OCI-LY7 (cell line): Measurements from ENCODE around the gene YARS1. TPM values are rescaled to one million over a fixed set of nuclear protein-coding genes. Genes with fewer than 3 reads are reported as not detected.

Experiments used
- BruUV-seq: library from RNA; stranded (reverse); fragments of 400-500 nt; replicated peaks from 2 replicates; lab custom pipeline; 2021; lab: Mats Ljungman, UMichigan
- CTCF ChIA-PET: fragments of 300-600 bp; sonication (Branson Sonifier 250); formaldehyde crosslinking; loops from one replicate; lab custom pipeline; 2022; ENCODE audit warnings: antibody characterized with exemption; ENCODE audit not compliant: unreplicated experiment; lab: Charles Lee
- POLR2A ChIA-PET: fragments of 300-600 bp; sonication (Branson Sonifier 250); formaldehyde crosslinking; loops from one replicate; lab custom pipeline; 2022; ENCODE audit warnings: antibody characterized with exemption; lab: Charles Lee
- DNase-seq: peaks from one replicate; pipeline ENCODE4 v3.0.0-alpha.2; 2015; ENCODE audit warnings: low spot score
- H2AFZ ChIP-seq: fragments of 200-600 bp; sonication (generic), shearing (Covaris generic); 2 replicates; pipeline ENCODE4 v1.6.1; 2014; ENCODE audit warnings: mild to moderate bottlenecking, antibody characterized with exemption, low read length, moderate library complexity
- H3K27ac ChIP-seq: fragments of 200-600 bp; sonication (generic); 2 replicates; pipeline ENCODE4 v1.5.1; 2014; ENCODE audit warnings: mixed run types, low read depth, mild to moderate bottlenecking, moderate library complexity, low read length, inconsistent platforms; ENCODE audit not compliant: poor library complexity, severe bottlenecking
- H3K36me3 ChIP-seq: fragments of 200-600 bp; sonication (generic); 2 replicates; pipeline ENCODE4 v1.6.1; 2014; ENCODE audit warnings: mild to moderate bottlenecking, antibody characterized with exemption, low read length, moderate library complexity, mixed read lengths; ENCODE audit not compliant: insufficient read depth
- H3K4me1 ChIP-seq: fragments of 200-600 bp; sonication (generic); 2 replicates; pipeline ENCODE4 v1.5.1; 2014; ENCODE audit warnings: mild to moderate bottlenecking, low read length; ENCODE audit not compliant: insufficient read depth, poor library complexity, severe bottlenecking
- H3K4me2 ChIP-seq: fragments of 200-600 bp; sonication (generic); 2 replicates; pipeline ENCODE4 v1.6.1; 2014; ENCODE audit warnings: mild to moderate bottlenecking, low read length
- H3K4me3 ChIP-seq: fragments of 200-600 bp; sonication (generic); 2 replicates; pipeline ENCODE4 v1.5.1; 2014; ENCODE audit warnings: mild to moderate bottlenecking, low read depth, low read length; ENCODE audit not compliant: poor library complexity, severe bottlenecking
- H3K79me2 ChIP-seq: fragments of 200-600 bp; sonication (generic); 2 replicates; pipeline ENCODE4 v1.6.1; 2016; ENCODE audit warnings: low read depth, mild to moderate bottlenecking, low read length, moderate library complexity, mixed read lengths; ENCODE audit not compliant: insufficient read depth
- H3K9me2 ChIP-seq: fragments of 200-600 bp; sonication (generic); 2 replicates; pipeline ENCODE4 v1.6.1; 2016; ENCODE audit warnings: mild to moderate bottlenecking, low read length, mixed read lengths; ENCODE audit not compliant: insufficient read depth
- H3K9me3 ChIP-seq: fragments of 200-600 bp; sonication (generic); 2 replicates; pipeline ENCODE4 v1.6.1; 2014; ENCODE audit warnings: mild to moderate bottlenecking, mixed run types, low read length, mixed read lengths
- H4K20me1 ChIP-seq: fragments of 200-600 bp; sonication (generic); 2 replicates; pipeline ENCODE4 v1.6.1; 2014; ENCODE audit warnings: mild to moderate bottlenecking, antibody characterized with exemption, low read length, moderate library complexity, mixed read lengths; ENCODE audit not compliant: insufficient read depth
- EZH2phosphoT487 ChIP-seq: fragments of 200-600 bp; sonication (generic); IDR thresholded peaks from 2 replicates; pipeline ENCODE4 v1.6.1; 2018; ENCODE audit warnings: low read depth, borderline replicate concordance, mild to moderate bottlenecking, mixed run types, antibody characterized with exemption, low read length, moderate library complexity, mixed read lengths
- intact Hi-C: fragments of 100-400 bp; cut with micrococcal nuclease; formaldehyde crosslinking; loops from one replicate; pipeline ENCODE4 v1.10.0; 2022; ENCODE audit not compliant: unreplicated experiment
- total RNA-seq, 2 experiments: library from RNA; depleted of rRNA in 1 of 2; stranded (reverse); fragments of >200 nt in 1 of 2; shearing (Covaris generic) in 1 of 2; gene quantifications; 2 replicates each; pipeline ENCODE4 v1.2.3, GENCODE V29; 2014 to 2022
- TF ChIP-seq, protein P1 (sequence below): fragments of 200-600 bp; sonication (generic); conservative IDR thresholded peaks from 2 replicates; pipeline ENCODE4 v1.5.1; 2014; ENCODE audit warnings: mild to moderate bottlenecking, antibody characterized with exemption, low read length, moderate library complexity, mixed read lengths

The YARS1 gene
- total RNA-seq, 2 experiments from 2014 or later, result 276 to 321 TPM

DNA sequence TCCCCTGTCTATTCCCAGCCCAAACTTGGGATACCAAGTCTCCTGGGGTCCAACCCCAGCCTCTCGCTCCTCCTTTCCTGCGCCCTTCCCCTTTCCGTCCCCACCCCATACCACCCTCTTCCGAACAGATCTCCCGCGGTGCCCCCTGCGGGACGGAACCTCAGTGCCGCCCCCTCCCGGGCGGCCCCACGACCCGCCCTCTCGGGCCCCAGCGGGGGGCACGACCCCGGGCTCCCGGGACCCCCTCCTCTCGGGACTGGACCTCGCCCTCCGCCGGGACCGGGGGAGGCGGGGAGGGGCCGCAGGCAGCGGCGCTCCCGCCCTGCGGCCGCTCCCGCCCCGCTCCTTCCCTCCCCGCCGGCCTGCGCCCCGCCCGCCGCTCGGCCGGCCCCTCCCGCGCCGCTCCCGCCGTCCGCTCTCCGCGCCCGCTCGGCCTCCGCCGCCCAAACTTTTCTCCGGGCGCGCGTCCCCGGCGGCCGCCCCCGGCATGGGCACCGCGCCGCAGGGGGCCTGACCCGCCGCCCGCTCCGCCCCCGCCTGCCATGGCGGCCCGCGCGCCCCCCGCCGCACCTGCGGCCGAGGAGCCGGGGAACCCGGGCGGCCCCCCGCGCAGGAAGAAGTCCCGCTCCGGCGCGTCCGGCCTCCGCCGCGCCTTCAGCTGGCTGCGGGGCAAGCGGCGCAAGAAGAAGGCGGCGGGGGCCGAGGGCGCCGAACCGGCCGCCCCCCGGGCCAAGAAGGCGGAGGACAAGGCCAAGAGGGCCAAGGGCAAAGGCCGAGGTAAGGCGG is 75.6 kb downstream of the YARS1 start:
- TF ChIP-seq, protein P1, sequence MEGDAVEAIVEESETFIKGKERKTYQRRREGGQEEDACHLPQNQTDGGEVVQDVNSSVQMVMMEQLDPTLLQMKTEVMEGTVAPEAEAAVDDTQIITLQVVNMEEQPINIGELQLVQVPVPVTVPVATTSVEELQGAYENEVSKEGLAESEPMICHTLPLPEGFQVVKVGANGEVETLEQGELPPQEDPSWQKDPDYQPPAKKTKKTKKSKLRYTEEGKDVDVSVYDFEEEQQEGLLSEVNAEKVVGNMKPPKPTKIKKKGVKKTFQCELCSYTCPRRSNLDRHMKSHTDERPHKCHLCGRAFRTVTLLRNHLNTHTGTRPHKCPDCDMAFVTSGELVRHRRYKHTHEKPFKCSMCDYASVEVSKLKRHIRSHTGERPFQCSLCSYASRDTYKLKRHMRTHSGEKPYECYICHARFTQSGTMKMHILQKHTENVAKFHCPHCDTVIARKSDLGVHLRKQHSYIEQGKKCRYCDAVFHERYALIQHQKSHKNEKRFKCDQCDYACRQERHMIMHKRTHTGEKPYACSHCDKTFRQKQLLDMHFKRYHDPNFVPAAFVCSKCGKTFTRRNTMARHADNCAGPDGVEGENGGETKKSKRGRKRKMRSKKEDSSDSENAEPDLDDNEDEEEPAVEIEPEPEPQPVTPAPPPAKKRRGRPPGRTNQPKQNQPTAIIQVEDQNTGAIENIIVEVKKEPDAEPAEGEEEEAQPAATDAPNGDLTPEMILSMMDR, result peak; percentile 42; the same call in 1 of the 2 replicates
- TF ChIP-seq EZH2phosphoT487, result no peak
- DNase-seq, result no peak
- no peaks in the 10 kb centered on the region for H3K36me3 ChIP-seq
- intact Hi-C loops, result no loop called here
- H3K4me1 ChIP-seq, result no peaks in the 10 kb centered on the region
- BruUV-seq, result no TSS peak
- H4K20me1 ChIP-seq, result no peaks in the 10 kb centered on the region
- H3K9me2 ChIP-seq, result no peaks in the 10 kb centered on the region
- no peak overlapping the region for H2AFZ ChIP-seq
- H3K27ac ChIP-seq, result no peak overlapping the region
- no peaks in the 10 kb centered on the region for H3K79me2 ChIP-seq
- ChIA-PET CTCF (no interaction called here), POLR2A (no interaction called here)
- no peak overlapping the region for H3K4me3 ChIP-seq
- no peaks in the 10 kb centered on the region for H3K9me3 ChIP-seq
- peak overlapping the region; percentile 48; the same call in 1 of the 2 replicates for H3K4me2 ChIP-seq

DNA sequence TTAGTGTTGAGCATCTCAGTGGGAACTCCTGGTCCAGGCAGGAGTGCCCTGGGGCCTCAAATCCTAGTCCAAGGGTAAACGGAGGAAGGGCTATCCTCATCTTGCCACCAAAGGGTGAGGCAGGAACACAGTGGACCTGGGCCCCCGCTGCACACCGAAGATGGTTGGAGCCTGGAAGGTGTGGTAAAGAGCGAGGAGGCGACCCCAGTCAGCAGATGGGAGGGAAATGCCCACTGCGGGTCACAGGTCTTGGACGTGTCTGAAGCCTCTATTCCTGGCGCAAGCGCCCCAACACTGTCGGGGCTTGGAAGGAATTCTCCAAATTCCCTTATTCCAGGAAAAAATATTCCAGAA is 76.1 kb downstream of the YARS1 start:
- Histone ChIP-seq H2AFZ (no peak overlapping the region), H3K4me2 (peak overlapping the region; percentile 48; the same call in 1 of the 2 replicates), H3K4me3 (no peak overlapping the region), H3K9me2 (no peaks in the 10 kb centered on the region), H4K20me1 (no peaks in the 10 kb centered on the region), H3K27ac (no peak overlapping the region), H3K36me3 (no peaks in the 10 kb centered on the region), H3K9me3 (no peaks in the 10 kb centered on the region), H3K79me2 (no peaks in the 10 kb centered on the region), H3K4me1 (no peaks in the 10 kb centered on the region)
- intact Hi-C loops, result no loop called here
- no TSS peak for BruUV-seq
- no peak for TF ChIP-seq EZH2phosphoT487
- TF ChIP-seq, protein P1, result no peak
- ChIA-PET POLR2A (no interaction called here), CTCF (no interaction called here)
- DNase-seq, result no peak
